Stimulated activated CD4-positive, alpha-beta T cell treated with anti-CD3 and anti-CD28 coated beads, Interleukin-15, amount 100 ng/mL, for 48 hours (primary cell): ENCODE data around the gene GDPD5.
"Not testable (repeated sequence)": the region's sequence is repeated elsewhere in the genome, so short reads cannot be mapped to it uniquely, and the experiment has no call there.

ENCODE experiments used
- DNase-seq, 2 donors: peaks; one replicate each; pipeline ENCODE4 v3.0.0-alpha.2; 2020; ENCODE audit warnings: low read depth in 2 of 2

The GDPD5 gene

GRCh38 chr11:75429902-75430713, 95.6 kb downstream of the GDPD5 start:
- peak; percentile 30 to 41 for DNase-seq

GRCh38 chr11:75429641-75429901, 96.2 kb downstream of the GDPD5 start:
- DNase-seq: no peak

- no peak for DNase-seq
These were observed 96.6 kb downstream of the GDPD5 start for GRCh38 chr11:75428989-75429640.

GRCh38 chr11:75428281-75428724, 97.4 kb downstream of the GDPD5 start:
- DNase-seq: peak; percentile 50 to 69

- no peak for DNase-seq
These were observed 98.6 kb downstream of the GDPD5 start for GRCh38 chr11:75427181-75427580.

GRCh38 chr11:75426720-75427086, 99.0 kb downstream of the GDPD5 start:
- DNase-seq: no peak

GRCh38 chr11:75425422-75425821, 100.3 kb downstream of the GDPD5 start:
- DNase-seq: no peak

- no peak for DNase-seq
These were observed 101.3 kb downstream of the GDPD5 start for GRCh38 chr11:75424396-75424795.

- DNase-seq: no peak
These were observed 102.0 kb downstream of the GDPD5 start for GRCh38 chr11:75423721-75424120.

- DNase-seq: no peak
These were observed 103.2 kb downstream of the GDPD5 start for GRCh38 chr11:75422248-75423231.

GRCh38 chr11:75421902-75422247, 103.9 kb downstream of the GDPD5 start:
- DNase-seq: no peak

- no peak for DNase-seq
These were observed 104.6 kb downstream of the GDPD5 start for GRCh38 chr11:75421035-75421602.

GRCh38 chr11:75420224-75421034, 105.3 kb downstream of the GDPD5 start:
- no peak for DNase-seq

GRCh38 chr11:75413864-75414263, 111.9 kb downstream of the GDPD5 start:
- no peak for DNase-seq

GRCh38 chr11:75413146-75413545, 112.6 kb downstream of the GDPD5 start:
- DNase-seq: not testable (repeated sequence)

GRCh38 chr11:75409971-75410370, 115.8 kb downstream of the GDPD5 start:
- not testable (repeated sequence) for DNase-seq

GRCh38 chr11:75408957-75409219, 116.9 kb downstream of the GDPD5 start:
- DNase-seq: no peak

- no peak for DNase-seq
These were observed 119.4 kb downstream of the GDPD5 start for GRCh38 chr11:75406338-75406777.

- no peak for DNase-seq
These were observed 121.6 kb downstream of the GDPD5 start for GRCh38 chr11:75403983-75404658.

GRCh38 chr11:75403037-75403436, 122.7 kb downstream of the GDPD5 start:
- DNase-seq: no peak
